ENCODE data around the gene LILRB5.
"Not testable (repeated sequence)": the region's sequence is repeated elsewhere in the genome, so short reads cannot be mapped to it uniquely, and the experiment has no call there.

The LILRB5 gene

GRCh38 chr19:54209811-54210494, 47.1 kb downstream of the LILRB5 start:
- DNase-seq = no peak

- DNase-seq = no peak
Measured at GRCh38 chr19:54209058-54209810, 47.8 kb downstream of the LILRB5 start.

- no peak for DNase-seq
Measured at GRCh38 chr19:54208784-54209057, 48.4 kb downstream of the LILRB5 start.

- DNase-seq = no peak
Measured at GRCh38 chr19:54207983-54208783, 48.9 kb downstream of the LILRB5 start.

DNA sequence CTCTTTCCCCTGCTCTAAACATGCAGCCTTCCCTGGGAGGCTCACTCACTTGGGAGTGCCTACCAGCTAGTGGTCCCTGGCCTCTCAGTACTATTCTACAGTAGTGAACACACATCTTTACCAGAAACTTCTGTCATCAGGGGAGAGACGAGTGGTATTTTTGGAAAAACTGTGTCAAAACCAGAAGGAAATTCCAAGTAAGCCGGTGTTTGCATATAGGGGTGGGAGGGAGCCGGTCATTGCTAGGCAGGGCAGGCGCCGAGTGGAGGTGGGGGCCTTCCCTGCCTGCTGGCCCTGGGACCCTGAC, 49.4 kb downstream of the LILRB5 start:
- DNase-seq = no peak

DNA sequence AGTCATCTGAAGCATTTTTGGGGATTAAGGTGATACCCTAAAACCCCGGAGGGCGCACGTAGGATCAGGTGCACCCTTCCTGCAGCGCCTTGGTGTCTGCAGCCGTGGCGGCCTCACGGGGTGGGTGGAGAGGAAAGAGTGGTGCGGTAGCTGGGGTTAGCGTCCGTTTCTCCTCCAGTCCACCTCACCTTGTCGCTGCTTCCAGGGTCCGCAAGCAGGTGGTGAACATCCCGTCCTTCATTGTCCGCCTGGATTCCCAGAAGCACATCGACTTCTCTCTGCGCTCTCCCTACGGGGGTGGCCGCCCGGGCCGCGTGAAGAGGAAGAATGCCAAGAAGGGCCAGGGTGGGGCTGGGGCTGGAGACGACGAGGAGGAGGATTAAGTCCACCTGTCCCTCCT, 49.9 kb downstream of the LILRB5 start:
- DNase-seq = not testable (repeated sequence)

- DNase-seq = no peak
Measured at GRCh38 chr19:54206831-54207177, 50.3 kb downstream of the LILRB5 start.

DNA sequence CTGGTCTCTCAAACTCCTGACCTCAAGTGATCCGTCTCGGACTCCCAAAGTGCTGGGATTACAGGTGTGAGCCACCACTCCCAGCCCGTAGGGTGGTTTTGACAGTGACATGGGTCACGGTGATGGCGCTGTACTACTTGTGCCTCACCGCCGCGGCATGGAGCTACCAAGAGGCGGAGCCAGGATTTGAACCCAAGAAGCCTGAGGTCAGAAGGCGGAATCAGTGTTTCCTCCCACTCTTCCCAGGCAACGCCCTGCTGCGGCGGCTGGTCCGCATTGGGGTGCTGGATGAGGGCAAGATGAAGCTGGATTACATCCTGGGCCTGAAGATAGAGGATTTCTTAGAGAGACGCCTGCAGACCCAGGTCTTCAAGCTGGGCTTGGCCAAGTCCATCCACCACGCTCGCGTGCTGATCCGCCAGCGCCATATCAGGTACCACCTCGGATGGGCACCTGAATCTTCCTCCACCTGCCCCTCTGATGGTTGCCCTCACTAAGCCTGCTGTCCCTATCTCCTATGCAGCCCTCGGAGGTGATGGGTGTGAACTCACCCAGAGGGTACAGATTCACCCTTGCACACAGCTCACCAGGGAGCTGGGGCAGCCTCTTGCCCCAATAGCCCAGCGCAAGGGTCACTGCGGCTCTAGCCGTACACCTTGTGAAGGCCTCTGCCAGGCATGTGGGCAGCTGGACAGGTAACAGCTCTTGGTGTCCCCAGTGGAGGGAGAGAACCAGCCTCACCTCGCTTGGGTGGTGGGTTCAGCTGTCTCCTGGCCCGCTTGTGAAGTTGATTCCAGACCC, 50.8 kb downstream of the LILRB5 start:
- no peak for DNase-seq

DNA sequence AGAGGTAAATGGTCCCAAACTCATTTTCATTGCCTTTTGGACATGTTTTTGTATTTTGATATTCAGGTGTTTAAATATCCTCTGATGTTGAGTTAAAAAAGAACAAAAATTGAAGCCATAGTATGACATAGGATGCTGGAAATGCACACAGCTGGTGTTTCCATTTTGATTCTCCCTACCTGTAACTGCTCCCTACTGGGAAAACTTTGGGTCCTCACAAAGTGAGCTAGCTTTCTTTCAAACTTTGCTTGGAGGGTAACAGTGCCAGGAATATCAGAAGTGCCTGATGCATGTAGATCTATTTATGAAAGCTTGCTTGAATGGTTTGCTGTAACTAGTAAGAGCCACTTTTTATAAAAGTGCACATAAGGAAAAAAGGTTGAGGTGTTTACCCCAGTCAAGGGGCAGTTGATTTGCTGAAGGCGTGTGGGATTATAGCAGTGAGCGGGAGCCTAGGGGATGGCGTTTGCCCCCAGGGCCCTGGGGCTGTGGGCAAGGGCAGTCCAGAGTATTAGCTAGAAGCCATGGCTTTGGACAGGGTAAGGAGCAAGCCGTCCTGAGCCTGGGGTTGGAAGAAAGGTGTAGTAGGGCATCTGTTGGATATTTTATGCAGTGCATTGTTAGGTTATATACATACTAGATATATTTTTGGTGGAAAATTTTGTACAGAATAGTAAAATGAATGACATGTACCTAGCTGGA, 52.2 kb downstream of the LILRB5 start:
- DNase-seq = no peak

GRCh38 chr19:54203151-54203611, 53.9 kb downstream of the LILRB5 start:
- no peak for DNase-seq

DNA sequence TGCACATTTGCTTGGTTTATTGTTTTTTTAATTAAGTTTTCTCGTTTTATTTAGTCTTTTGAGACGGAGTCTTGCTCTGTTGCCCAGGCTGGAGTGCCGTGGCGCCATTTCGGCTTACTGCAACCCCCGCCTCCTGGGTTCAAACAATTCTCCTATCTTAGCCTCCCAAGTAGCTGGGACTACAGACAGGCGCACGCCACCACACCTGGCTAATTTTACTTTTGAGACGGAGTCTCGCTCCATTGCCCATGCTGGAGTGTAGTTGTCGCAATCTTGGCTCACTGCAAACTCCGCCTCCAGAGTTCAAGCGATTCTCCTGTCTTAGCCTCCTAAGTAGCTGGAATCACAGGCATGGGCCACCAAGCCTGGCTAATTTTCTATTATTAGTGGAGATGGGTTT, 55.1 kb downstream of the LILRB5 start:
- DNase-seq = no peak

GRCh38 chr19:54201172-54201701, 55.8 kb downstream of the LILRB5 start:
- DNase-seq = no peak

Data from activated CD4-positive, alpha-beta T cell treated with anti-CD3 and anti-CD28 coated beads for 1 hour (primary cell).